Middle frontal gyrus (tissue), 1 donor: ENCODE results near the gene RBM42.
"Not testable (repeated sequence)": the region's sequence is repeated elsewhere in the genome, so short reads cannot be mapped to it uniquely, and the experiment has no call there.

Source experiments
- DNase-seq: peaks from one replicate; pipeline ENCODE4 v3.0.0-alpha.2; 2015; ENCODE audit warnings: low spot score; ENCODE audit errors: extremely low spot score

RBM42 gene

GRCh38 chr19:35628565-35629331, at the start of gene RBM42:
Gene RBM42, plus strand, starts transcription at chr19:35629036. Its CDS starts 118 bp downstream, at chr19:35629154.
- peak; percentile 96 for DNase-seq

- DNase-seq, result no peak
These were observed 46.1 kb upstream of the RBM42 start for GRCh38 chr19:35582760-35583159.

- DNase-seq, result no peak
These were observed 43.0 kb upstream of the RBM42 start, which contains the start of gene PMIS2 for GRCh38 chr19:35585848-35586247. Gene PMIS2, plus strand, starts transcription at chr19:35586173. Its CDS starts 87 bp downstream, at chr19:35586260.

GRCh38 chr19:35587321-35587720, 41.5 kb upstream of the RBM42 start:
- DNase-seq, result no peak

GRCh38 chr19:35590875-35591274, 38.0 kb upstream of the RBM42 start:
- no peak for DNase-seq

GRCh38 chr19:35592226-35592625, 36.6 kb upstream of the RBM42 start:
- DNase-seq, result no peak

- not testable (repeated sequence) for DNase-seq
These were observed 33.8 kb upstream of the RBM42 start for GRCh38 chr19:35595026-35595425.

GRCh38 chr19:35595928-35596327, 32.9 kb upstream of the RBM42 start:
- no peak for DNase-seq

- no peak for DNase-seq
These were observed 32.4 kb upstream of the RBM42 start for GRCh38 chr19:35596366-35596999.

- DNase-seq, result no peak
These were observed 26.9 kb upstream of the RBM42 start for GRCh38 chr19:35601971-35602370.

GRCh38 chr19:35604436-35604835, 24.4 kb upstream of the RBM42 start:
- DNase-seq, result not testable (repeated sequence)

- DNase-seq, result not testable (repeated sequence)
These were observed 21.7 kb upstream of the RBM42 start for GRCh38 chr19:35607170-35607569.

- no peak for DNase-seq
These were observed 21.2 kb upstream of the RBM42 start for GRCh38 chr19:35607661-35608060.

- DNase-seq, result no peak
These were observed 20.6 kb upstream of the RBM42 start for GRCh38 chr19:35608251-35608650.

- DNase-seq, result no peak
These were observed 18.9 kb upstream of the RBM42 start for GRCh38 chr19:35609851-35610353.

- no peak for DNase-seq
These were observed 16.6 kb upstream of the RBM42 start for GRCh38 chr19:35612224-35612558.

GRCh38 chr19:35612559-35613321, 16.1 kb upstream of the RBM42 start, which contains the start of gene HAUS5:
Gene HAUS5, plus strand, starts transcription at chr19:35612735. Its CDS starts 60 bp downstream, at chr19:35612795.
- DNase-seq, result peak; percentile 84

- DNase-seq, result no peak
These were observed 15.3 kb upstream of the RBM42 start for GRCh38 chr19:35613574-35613973.

- no peak for DNase-seq
These were observed 13.8 kb upstream of the RBM42 start for GRCh38 chr19:35615036-35615435.

GRCh38 chr19:35618857-35619256, 10.0 kb upstream of the RBM42 start:
- no peak for DNase-seq

GRCh38 chr19:35619290-35619923, 9.4 kb upstream of the RBM42 start:
- no peak for DNase-seq
